HG03558 (cell line): Measurements from ENCODE around the gene MCC.

Source experiments
- ATAC-seq: cut with Tn5 transposase; IDR thresholded peaks from one replicate; pipeline ENCODE4 v1.9.1; 2021; ENCODE audit warnings: moderate number of reproducible peaks; ENCODE audit not compliant: unreplicated experiment; ENCODE audit errors: extremely low read depth

Gene MCC

GRCh38 chr5:113333411-113333810 is 154.8 kb downstream of the MCC start:
- no peak for ATAC-seq

- ATAC-seq, result no peak
Measured at GRCh38 chr5:113331209-113331551, 157.1 kb downstream of the MCC start.

- ATAC-seq, result peak; percentile 79
Measured at GRCh38 chr5:113330533-113331208, 157.6 kb downstream of the MCC start.

GRCh38 chr5:113329981-113330380 is 158.3 kb downstream of the MCC start:
- no peak for ATAC-seq

- ATAC-seq, result no peak
Measured at GRCh38 chr5:113325054-113325453, 163.2 kb downstream of the MCC start.

GRCh38 chr5:113321276-113321675 is 167.0 kb downstream of the MCC start:
- ATAC-seq, result no peak

- no peak for ATAC-seq
Measured at GRCh38 chr5:113320273-113320780, 167.9 kb downstream of the MCC start.

GRCh38 chr5:113319256-113320053 is 168.8 kb downstream of the MCC start:
- no peak for ATAC-seq

GRCh38 chr5:113317636-113318035 is 170.6 kb downstream of the MCC start:
- ATAC-seq, result no peak

- ATAC-seq, result no peak
Measured at GRCh38 chr5:113311301-113311700, 177.0 kb downstream of the MCC start.

- no peak for ATAC-seq
Measured at GRCh38 chr5:113302120-113302519, 186.1 kb downstream of the MCC start.

GRCh38 chr5:113299591-113299990 is 188.7 kb downstream of the MCC start:
- ATAC-seq, result no peak

- ATAC-seq, result no peak
Measured at GRCh38 chr5:113296676-113297075, 191.6 kb downstream of the MCC start.

- no peak for ATAC-seq
Measured at GRCh38 chr5:113295111-113295539, 193.1 kb downstream of the MCC start.

- peak; percentile 90 for ATAC-seq
Measured at GRCh38 chr5:113294311-113295110, 193.7 kb downstream of the MCC start.

GRCh38 chr5:113293975-113294310 is 194.3 kb downstream of the MCC start:
- ATAC-seq, result no peak

GRCh38 chr5:113293068-113293974 is 194.9 kb downstream of the MCC start:
- ATAC-seq, result no peak

GRCh38 chr5:113292462-113292861 is 195.8 kb downstream of the MCC start:
- ATAC-seq, result no peak

GRCh38 chr5:113283558-113283957 is 204.7 kb downstream of the MCC start:
- no peak for ATAC-seq

GRCh38 chr5:113282472-113282871 is 205.8 kb downstream of the MCC start:
- ATAC-seq, result no peak
